MCF 10A (cell line): ENCODE data around the gene CORO1C. TPM values are rescaled to one million over a fixed set of nuclear protein-coding genes. Genes with fewer than 3 reads are reported as not detected.

Experiments used
- BruUV-seq: library from RNA; stranded (reverse); fragments of 400-500 nt; replicated peaks from 2 replicates; lab custom pipeline; 2021; lab: Mats Ljungman, UMichigan
- CTCF ChIA-PET: fragments of 300-600 bp; sonication (Branson Sonifier 250); formaldehyde crosslinking; extraction: SDS; loops from one replicate; lab custom pipeline; 2021; ENCODE audit warnings: antibody characterized with exemption, inconsistent platforms; lab: Yijun Ruan, JAX
- POLR2A ChIA-PET: fragments of 300-600, 350-650 bp; sonication (Branson Sonifier 250); formaldehyde crosslinking; extraction: SDS; loops from one replicate; lab custom pipeline; 2020; ENCODE audit warnings: antibody characterized with exemption, inconsistent platforms; lab: Yijun Ruan, JAX
- DNase-seq: peaks from one replicate; pipeline ENCODE4 v3.0.0-alpha.2; 2018; ENCODE audit not compliant: unreplicated experiment
- H3K27ac Mint-ChIP-seq: one replicate; pipeline ENCODE4 v1.8.0; 2022; ENCODE audit warnings: mild to moderate bottlenecking, low read depth, mixed read lengths; ENCODE audit not compliant: unreplicated experiment
- H3K27me3 Mint-ChIP-seq: one replicate; pipeline ENCODE4 v1.8.0; 2022; ENCODE audit warnings: mixed read lengths; ENCODE audit not compliant: insufficient read depth, unreplicated experiment
- H3K36me3 Mint-ChIP-seq: one replicate; pipeline ENCODE4 v1.8.0; 2022; ENCODE audit warnings: mild to moderate bottlenecking, moderate library complexity, mixed read lengths; ENCODE audit not compliant: insufficient read depth, unreplicated experiment
- H3K4me1 Mint-ChIP-seq: one replicate; pipeline ENCODE4 v1.8.0; 2022; ENCODE audit warnings: mixed read lengths; ENCODE audit not compliant: insufficient read depth, unreplicated experiment
- H3K4me3 Mint-ChIP-seq: one replicate; pipeline ENCODE4 v1.8.0; 2022; ENCODE audit warnings: mild to moderate bottlenecking, moderate library complexity, mixed read lengths; ENCODE audit not compliant: unreplicated experiment
- H3K9me3 Mint-ChIP-seq: one replicate; pipeline ENCODE4 v1.8.0; 2022; ENCODE audit warnings: mixed read lengths; ENCODE audit not compliant: unreplicated experiment
- intact Hi-C: fragments of 100-400 bp; cut with micrococcal nuclease; formaldehyde crosslinking; loops from 2 replicates; pipeline ENCODE4 v1.14.1; 2022
- total RNA-seq: library from RNA; stranded (reverse); gene quantifications from 2 replicates; pipeline ENCODE4 v1.2.3, GENCODE V29; 2022
- TF ChIP-seq, protein P1 (sequence below): fragments of 200-600 bp; IDR thresholded peaks from one replicate; pipeline ENCODE4 v1.8.0; 2022; ENCODE audit warnings: antibody characterized with exemption, mild to moderate bottlenecking; ENCODE audit not compliant: unreplicated experiment

The CORO1C gene
- total RNA-seq, 1 experiment from 2014 or later: 130 TPM

DNA sequence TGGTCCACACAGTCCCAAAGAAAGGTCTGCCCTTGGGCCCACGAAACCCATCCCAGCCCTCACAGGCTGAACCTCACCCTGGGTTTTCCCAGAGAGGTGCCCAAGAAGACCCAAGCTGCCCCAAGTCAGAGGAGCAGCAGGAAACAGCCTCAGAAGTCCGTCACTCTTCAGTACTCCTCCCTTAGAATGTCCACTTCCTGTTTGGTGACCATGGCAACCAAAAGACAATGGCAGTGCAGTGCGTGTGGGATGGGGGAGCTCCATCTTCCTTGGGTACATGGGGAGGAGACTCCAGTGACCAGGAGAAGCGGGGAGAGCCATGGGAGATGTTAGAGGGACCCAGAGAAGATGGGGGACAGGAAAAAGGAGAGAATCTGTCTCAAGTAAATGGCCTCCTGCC is 108.9 kb downstream of the CORO1C start:
- no peaks in the 10 kb centered on the region for H3K9me3 Mint-ChIP-seq
- BruUV-seq: no TSS peak
- H3K27me3 Mint-ChIP-seq: no peaks in the 10 kb centered on the region
- intact Hi-C loops: no loop called here
- peaks cover 5% of the 10 kb centered on the region for H3K36me3 Mint-ChIP-seq
- TF ChIP-seq, protein P1, sequence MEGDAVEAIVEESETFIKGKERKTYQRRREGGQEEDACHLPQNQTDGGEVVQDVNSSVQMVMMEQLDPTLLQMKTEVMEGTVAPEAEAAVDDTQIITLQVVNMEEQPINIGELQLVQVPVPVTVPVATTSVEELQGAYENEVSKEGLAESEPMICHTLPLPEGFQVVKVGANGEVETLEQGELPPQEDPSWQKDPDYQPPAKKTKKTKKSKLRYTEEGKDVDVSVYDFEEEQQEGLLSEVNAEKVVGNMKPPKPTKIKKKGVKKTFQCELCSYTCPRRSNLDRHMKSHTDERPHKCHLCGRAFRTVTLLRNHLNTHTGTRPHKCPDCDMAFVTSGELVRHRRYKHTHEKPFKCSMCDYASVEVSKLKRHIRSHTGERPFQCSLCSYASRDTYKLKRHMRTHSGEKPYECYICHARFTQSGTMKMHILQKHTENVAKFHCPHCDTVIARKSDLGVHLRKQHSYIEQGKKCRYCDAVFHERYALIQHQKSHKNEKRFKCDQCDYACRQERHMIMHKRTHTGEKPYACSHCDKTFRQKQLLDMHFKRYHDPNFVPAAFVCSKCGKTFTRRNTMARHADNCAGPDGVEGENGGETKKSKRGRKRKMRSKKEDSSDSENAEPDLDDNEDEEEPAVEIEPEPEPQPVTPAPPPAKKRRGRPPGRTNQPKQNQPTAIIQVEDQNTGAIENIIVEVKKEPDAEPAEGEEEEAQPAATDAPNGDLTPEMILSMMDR: no peak
- H3K4me3 Mint-ChIP-seq: no peak overlapping the region
- ChIA-PET CTCF (interaction anchor here (0.6 to 0.7 kb wide), 4 partner anchors 10 to 441 kb away, joined by 3 to 4 read pairs (median 3); partner anchors contain the start of gene SART3), POLR2A (interaction anchor here (8.4 kb wide), 1 partner anchor 59 kb away, joined by 105 read pairs; the partner anchor contains the start of genes ISCU and SART3)
- H3K27ac Mint-ChIP-seq: no peak overlapping the region
- no peak for DNase-seq
- no peaks in the 10 kb centered on the region for H3K4me1 Mint-ChIP-seq

DNA sequence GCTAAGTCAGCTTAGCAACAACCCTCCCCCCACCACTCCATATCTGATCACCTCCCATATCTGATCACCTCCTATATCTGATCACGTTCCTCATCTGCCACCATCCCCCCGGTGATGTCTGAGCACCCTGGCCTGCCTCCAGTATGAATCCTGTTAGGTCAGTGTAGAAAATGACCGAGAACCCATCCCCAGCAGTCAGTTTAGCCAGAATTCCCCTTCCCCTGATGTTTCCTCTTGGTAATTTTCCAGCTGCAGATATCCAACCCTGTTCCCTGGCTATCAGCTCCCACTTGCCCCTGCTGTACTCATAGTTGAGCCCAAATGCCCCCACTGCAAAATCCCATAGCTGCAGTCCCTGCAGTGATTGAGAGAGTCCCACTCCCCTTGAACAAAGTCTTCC is 110.2 kb downstream of the CORO1C start:
- BruUV-seq: no TSS peak
- ChIA-PET POLR2A (interaction anchor here (0.6 to 8.4 kb wide), 3 partner anchors 9 to 58 kb away, joined by 3 to 105 read pairs (median 7); partner anchors contain the start of genes ISCU and SART3), CTCF (interaction anchor here (0.5 to 7.6 kb wide), 11 partner anchors 10 to 681 kb away, joined by 3 to 274 read pairs (median 3); partner anchors contain the start of genes ISCU and SART3)
- no peak overlapping the region for H3K4me3 Mint-ChIP-seq
- no peak overlapping the region for H3K27ac Mint-ChIP-seq
- no peaks in the 10 kb centered on the region for H3K27me3 Mint-ChIP-seq
- H3K9me3 Mint-ChIP-seq: no peaks in the 10 kb centered on the region
- H3K4me1 Mint-ChIP-seq: no peaks in the 10 kb centered on the region
- H3K36me3 Mint-ChIP-seq: peaks cover 5% of the 10 kb centered on the region
- DNase-seq: no peak
- intact Hi-C loops: no loop called here
- TF ChIP-seq, protein P1: no peak

DNA sequence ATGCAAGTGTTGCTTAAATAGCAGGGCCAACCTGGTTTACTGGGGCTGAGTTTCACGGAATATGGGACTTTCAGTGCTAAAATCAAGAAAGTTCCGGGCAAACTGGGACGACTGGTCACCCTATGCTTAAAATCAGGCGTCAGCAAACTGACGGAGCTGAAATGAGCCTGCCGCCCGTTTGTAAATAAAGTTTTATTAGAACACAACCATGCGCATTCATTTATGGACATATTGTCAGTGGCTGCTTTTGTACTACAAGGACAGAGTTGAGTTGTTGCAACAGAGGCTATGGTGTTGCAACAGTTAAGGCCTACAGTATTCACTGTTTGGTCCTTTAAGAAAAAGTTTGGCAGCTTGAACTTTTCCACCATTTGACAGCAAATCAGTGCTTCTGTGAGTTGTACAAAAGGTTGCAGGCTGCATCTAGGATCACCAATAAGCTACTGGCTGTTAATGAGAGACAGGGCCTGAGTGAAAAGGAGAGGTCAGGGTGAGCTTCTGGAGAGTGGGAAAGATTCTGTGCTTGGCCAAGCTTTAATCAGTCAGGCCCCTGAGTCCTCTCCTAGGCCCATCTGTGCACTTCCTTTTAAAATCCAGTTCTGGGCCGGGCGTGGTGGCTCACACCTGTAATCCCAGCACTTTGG is 111.0 kb downstream of the CORO1C start:
- TF ChIP-seq, protein P1: no peak
- no TSS peak for BruUV-seq
- H3K27me3 Mint-ChIP-seq: no peaks in the 10 kb centered on the region
- POLR2A ChIA-PET: interaction anchor here (8.4 kb wide), 1 partner anchor 57 kb away, joined by 105 read pairs; the partner anchor contains the start of genes ISCU and SART3
- CTCF ChIA-PET: interaction anchor here (0.7 to 7.6 kb wide), 9 partner anchors 9 to 491 kb away, joined by 3 to 274 read pairs (median 3); partner anchors contain the start of genes ISCU and SART3
- H3K27ac Mint-ChIP-seq: no peak overlapping the region
- DNase-seq: peak; percentile 69
- no peaks in the 10 kb centered on the region for H3K9me3 Mint-ChIP-seq
- no peaks in the 10 kb centered on the region for H3K4me1 Mint-ChIP-seq
- intact Hi-C loops: no loop called here
- no peak overlapping the region for H3K4me3 Mint-ChIP-seq
- H3K36me3 Mint-ChIP-seq: peaks cover 5% of the 10 kb centered on the region
